GM12874 (cell line): ENCODE data around the gene MINDY2.

ENCODE experiments used
- TF ChIP-seq, protein P1 (sequence below): IDR thresholded peaks from 2 replicates; pipeline ENCODE4 v1.5.1; 2011; ENCODE audit warnings: low read depth, mild to moderate bottlenecking, control low read depth, low read length, moderate library complexity; ENCODE audit not compliant: insufficient read depth

MINDY2 gene

DNA sequence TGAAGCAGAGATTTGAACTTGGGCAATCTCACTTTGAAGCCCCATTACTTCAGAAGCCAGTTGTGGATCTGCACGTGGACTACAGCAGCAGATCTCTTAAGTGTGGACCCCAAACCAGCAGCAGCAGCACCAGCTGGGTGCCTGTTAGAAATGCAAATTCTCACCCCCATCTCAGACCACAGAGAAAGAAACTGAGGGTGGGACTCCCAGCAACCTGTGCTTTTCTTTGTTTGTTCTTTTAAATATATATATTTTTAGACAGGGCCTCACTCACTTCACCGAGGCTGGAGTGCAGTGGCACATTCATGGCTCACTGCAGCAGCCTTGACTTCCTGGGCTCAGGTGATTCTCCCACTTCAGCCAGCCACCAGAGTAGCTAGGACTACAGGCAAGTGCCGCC, 109.2 kb downstream of the MINDY2 start:
- TF ChIP-seq, protein P1, sequence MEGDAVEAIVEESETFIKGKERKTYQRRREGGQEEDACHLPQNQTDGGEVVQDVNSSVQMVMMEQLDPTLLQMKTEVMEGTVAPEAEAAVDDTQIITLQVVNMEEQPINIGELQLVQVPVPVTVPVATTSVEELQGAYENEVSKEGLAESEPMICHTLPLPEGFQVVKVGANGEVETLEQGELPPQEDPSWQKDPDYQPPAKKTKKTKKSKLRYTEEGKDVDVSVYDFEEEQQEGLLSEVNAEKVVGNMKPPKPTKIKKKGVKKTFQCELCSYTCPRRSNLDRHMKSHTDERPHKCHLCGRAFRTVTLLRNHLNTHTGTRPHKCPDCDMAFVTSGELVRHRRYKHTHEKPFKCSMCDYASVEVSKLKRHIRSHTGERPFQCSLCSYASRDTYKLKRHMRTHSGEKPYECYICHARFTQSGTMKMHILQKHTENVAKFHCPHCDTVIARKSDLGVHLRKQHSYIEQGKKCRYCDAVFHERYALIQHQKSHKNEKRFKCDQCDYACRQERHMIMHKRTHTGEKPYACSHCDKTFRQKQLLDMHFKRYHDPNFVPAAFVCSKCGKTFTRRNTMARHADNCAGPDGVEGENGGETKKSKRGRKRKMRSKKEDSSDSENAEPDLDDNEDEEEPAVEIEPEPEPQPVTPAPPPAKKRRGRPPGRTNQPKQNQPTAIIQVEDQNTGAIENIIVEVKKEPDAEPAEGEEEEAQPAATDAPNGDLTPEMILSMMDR: no peak

DNA sequence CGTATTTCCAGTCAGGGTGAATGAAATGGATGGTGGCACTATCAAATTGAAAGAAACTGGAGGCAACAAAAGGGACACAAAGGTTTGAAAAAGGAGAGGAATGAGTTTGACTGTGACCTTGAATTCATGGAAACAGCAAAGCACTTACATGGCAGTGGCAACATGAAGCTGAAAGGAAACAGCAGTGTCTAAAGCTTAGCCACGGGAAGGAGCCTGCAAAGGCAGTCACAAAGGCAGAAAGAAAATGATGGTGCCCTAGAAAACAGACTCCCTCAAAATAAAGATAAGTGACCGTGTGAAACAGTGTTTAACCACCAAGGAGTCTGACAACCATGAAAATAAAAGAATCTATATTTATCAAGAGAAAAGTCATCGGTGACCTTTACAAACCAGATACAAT, 111.1 kb downstream of the MINDY2 start:
- TF ChIP-seq, protein P1: no peak

DNA sequence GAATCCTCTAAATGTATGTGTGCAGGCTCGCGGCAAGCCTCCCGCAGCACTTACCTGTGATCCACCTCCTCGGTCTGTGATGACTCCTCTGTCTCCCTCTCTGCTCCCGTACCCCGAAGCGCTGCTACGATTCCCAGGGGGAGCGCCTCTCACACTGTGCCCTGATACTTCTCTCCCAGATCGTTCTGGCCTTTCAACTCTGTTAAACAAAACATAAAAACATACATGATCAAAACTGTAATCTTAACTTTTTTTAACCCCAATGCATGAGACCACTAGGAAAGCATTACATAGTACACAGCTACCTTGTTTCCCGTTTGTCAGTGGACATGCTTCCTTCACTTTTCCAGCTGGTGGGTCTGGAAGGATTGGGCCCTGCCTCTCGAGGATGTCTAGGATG, 115.8 kb downstream of the MINDY2 start:
- TF ChIP-seq, protein P1: no peak

DNA sequence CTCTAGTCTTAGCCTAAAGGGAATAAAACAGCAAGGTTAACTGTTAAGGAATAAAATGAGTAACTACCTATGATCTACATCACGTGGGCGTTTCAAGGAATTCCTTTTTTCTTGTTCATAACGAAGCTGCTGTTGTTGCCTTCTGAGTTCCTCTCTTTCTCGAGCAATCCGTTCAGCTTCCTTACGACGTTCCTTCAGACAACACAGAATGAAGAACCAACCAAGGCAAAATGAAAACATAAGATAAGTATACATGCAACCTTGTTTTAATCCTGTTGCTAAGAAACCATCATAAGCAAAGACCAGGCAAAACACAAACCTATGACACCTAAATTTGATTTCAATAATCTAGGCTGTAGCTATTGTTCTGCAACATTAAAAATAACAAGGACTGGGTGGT, 118.3 kb downstream of the MINDY2 start:
- TF ChIP-seq, protein P1: no peak

DNA sequence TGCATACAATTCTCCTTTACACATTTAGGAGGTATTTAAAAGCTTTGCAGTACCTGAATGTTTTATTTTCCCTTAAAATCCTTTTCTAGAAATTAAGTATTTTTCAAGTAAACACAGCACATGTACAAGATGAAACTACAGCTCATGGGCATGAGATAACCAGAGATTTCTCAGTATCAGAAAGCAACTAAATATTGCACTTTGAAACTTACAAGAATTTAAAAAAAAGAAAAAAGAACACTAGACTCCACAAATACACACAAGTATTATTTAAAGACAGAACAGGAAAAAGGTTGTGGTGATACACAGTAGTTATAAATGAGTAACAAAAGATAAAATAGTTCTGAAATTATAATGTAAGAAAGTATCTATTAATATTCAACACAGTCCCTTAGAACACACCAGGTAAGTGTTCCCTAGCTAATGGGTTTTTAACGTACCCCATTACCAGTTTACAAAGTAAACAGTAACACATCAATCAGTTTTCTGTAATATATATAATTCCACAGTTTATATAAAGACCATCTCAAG, 127.1 kb downstream of the MINDY2 start:
- TF ChIP-seq, protein P1: no peak

DNA sequence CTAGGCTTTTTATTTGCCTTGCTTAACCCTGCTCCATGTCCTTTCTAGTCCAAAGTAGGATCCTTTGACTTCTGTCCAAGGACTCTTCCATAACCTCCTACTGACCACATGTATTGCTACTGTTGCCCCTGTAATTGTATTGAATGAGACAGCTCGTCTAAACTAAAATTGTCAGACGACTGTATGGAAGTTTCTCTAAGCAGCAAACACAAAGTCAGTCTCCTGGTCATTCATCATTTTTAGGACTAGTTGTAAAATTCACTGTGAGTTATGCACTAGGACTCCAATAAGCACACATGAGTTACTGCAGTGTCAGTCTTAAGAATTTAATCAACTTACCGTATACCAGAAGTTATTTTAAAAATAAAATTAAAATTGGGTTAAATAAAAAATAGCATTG, 129.5 kb downstream of the MINDY2 start:
- TF ChIP-seq, protein P1: no peak

DNA sequence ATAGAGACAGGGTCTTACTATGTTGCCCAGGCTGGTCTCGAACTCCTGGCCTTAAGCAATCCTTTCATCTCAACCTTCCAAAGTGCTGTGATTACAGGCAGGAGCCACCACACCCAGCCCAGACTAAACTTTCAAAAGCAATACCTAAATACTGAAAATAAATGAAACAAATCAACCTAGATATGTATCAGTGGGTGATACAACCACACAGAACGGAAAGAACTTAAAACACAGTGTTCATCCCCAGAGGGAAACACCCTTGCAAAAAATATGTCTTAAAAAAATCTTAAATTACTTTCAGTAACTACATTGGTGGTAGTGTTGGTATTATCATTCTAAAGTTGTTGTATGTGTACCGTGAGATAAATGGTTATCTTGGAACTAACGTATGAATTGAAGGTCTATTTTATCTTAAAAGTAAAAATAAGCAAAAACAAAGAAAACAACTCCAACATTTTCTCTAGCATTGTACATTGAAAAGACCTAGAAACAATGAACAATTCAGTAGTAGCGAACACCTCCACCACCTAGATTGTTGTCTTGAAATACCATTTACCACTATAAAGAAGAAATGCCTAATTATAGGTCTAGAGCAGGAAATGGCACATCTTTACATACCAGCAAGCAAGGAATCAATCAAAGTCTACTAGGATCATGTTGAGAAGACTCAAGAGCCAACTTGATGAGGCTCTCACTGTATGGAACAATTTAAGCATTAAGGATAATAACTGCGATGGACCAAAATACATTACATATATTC, 137.6 kb downstream of the MINDY2 start:
- TF ChIP-seq, protein P1: no peak
